Measurements from ENCODE around the gene CRTC1. TPM values are rescaled to one million over a fixed set of nuclear protein-coding genes. Genes with fewer than 3 reads are reported as not detected.

CRTC1 gene
- total RNA-seq, 1 donor from 2014 or later, result 3.2 TPM

DNA sequence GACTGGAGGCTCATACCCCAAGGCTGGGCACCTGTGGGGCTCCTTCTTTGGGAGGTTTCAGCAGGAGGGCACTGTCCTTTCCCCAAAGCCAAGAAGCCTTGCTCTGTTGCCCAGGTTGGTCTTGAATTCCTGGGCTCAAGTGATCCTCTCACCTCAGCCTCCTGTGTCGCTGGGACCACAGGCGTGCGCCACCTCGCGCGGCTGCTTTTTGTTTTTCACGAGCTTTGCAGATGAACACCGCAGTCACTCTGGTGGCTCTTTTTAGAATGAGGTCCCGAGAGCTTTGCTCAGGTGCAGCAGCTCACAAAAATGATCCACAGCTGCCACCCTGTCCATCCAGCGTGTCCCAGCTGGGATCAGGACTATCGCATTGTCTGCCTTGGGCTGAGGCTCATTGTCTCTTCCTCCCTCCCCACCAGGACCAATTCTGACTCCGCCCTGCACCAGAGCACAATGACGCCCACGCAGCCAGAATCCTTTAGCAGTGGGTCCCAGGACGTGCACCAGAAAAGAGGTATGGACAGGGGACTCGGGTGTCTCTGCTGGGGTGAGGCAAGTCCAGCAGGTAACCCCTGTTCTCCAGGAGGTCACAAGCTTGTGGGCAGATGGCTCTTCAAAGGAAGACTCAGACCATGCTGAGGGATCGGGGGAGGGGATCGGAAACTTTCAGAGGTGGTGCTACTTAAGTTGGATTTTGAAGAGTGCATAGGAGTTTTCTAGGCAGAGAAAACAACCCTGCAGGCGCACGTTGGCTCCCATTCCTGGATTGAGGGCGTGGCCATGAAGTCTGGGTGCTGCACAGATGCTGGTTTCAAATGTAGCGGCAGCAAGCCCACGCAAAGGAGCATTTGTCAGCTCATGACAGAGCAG lies 66.1 kb downstream of the CRTC1 start:
- DNase-seq, result no peak

DNA sequence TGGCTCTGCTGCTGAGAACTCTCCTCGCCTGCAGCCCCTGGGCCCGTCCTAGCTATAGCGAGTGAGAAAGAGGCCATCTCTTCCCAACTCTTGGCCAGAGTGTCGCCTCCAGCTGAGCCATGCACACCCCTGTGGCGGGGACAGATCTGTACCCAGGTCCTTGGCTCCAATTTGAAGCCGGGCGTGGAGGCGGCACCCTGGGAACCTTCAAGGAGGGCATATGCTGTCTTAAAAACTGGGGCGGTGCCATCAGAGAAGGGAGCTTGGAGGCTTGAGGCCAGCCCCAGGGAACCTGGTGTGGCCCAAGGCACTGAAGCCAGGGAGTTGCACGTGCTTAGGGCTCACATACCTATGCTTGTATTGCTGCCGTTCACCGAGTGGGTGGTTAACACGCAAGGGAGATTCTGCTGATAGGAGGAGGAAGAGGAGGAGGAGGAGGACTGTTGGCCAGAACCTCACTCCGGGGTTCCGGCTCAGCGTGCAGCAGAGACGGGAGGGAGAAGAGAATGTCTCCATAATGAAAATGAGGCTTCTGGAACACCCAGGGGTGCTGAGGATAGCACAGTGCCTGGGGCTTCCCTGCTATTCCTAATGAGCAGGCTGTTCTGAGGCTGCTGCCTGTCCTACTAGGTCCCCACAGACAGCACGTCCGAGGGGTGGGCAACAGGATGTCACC lies 67.0 kb downstream of the CRTC1 start:
- DNase-seq, result no peak

DNA sequence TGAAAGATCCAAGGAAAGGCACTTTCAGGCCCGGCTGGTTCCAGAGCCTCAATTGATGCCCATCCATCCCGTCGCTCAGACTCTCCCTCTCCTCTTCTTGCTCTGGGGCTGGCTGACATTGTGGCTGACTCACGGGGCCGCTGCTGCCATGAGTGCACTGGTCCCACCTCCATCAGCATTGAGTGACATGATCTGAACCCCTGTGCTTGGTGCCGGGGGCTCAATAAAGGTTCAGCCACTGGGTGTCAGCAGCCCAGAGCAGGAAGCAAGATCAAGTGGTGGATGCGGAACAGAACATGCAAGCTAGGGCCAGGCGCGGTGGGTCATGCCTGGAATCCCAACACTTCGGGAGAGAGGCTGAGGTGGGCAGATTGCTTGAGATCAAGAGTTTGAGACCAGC lies 68.1 kb downstream of the CRTC1 start:
- no peak for DNase-seq

DNA sequence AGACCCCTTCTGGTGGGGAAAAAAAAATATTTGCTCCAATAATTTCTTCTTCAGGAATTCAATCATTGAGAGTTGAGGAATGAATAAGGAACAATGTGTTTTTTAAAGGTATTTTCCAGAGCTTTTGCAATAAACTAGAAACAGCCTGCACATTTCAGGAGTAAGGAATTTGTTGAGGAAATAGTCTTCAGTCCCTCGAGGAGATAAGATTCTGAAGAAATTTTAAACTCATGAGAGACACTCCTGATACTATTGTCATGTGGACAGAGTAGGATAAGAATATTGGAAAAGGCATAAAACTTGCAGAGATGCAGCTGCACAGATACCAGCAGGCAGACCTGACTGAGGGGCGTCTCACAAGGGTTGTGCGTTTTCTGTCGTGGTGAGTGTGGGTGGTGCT lies 71.0 kb downstream of the CRTC1 start:
- no peak for DNase-seq

DNA sequence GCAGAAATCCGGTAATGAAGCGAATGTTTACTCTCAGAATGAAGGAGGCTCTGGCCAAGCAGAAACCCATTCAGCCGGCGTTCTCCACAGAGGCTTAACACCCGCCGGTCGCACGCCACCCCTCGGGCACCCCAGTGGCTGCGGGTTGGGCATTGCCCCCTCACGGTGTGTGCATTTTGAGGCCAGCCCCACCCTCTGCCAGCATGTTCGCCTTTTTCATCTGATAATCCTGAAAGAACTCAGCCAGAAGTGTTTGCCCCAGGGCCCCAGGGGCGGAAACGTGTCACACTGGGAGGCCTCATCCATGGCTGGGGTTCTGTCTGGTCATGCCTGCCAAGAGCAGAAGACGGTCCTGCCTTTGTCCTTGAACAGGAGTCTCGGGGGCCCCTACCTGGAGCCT lies 73.4 kb downstream of the CRTC1 start:
- peak; percentile 12 for DNase-seq

DNA sequence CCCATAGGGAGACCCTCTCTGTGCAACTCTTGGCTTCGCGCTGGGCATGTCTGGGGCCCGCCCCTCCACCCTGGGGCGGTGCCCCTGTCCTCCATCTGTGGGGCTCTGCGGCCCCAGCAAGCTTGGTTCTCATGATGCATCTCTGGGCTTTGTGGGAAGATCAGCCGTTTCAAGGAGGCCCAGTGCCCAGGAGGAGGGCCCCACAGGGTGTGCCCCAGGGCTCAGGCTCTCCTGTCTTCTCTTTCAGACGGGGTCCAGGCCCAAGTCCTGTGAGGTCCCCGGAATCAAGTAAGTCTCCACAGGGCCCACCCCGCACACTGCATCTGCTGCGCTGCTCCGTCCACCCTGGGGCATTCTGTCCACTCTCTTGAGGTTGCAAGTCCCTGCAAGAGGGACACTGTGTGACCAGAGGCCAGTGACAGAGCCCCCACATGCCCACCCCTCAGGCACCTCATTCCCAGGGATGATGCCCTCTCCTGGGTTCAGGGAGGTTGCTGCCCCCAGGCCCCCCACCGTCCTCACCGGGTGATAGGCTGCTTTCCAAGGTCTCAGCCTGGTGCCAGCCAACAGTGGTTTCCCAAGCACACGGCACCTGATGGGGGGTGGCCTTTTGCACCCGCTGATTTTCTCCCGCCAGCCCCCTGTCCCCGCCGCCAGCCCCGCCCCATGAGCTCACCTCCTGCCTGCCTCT lies 76.0 kb downstream of the CRTC1 start:
- DNase-seq, result no peak

DNA sequence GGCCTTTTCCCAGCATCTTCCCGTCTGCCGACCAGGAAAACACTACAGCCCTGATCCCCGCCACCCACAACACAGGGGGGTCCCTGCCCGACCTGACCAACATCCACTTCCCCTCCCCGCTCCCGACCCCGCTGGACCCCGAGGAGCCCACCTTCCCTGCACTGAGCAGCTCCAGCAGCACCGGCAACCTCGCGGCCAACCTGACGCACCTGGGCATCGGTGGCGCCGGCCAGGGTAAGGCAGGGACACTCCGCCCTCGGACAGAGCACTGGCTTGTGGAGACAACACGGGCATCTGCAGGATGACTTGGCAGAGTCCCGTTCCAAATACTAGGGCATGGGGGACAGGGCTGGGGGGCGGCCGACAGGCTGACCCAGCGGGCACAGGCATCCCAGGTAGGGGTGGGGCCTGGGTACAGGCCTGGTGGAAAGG lies 76.5 kb downstream of the CRTC1 start:
- no peak for DNase-seq

DNA sequence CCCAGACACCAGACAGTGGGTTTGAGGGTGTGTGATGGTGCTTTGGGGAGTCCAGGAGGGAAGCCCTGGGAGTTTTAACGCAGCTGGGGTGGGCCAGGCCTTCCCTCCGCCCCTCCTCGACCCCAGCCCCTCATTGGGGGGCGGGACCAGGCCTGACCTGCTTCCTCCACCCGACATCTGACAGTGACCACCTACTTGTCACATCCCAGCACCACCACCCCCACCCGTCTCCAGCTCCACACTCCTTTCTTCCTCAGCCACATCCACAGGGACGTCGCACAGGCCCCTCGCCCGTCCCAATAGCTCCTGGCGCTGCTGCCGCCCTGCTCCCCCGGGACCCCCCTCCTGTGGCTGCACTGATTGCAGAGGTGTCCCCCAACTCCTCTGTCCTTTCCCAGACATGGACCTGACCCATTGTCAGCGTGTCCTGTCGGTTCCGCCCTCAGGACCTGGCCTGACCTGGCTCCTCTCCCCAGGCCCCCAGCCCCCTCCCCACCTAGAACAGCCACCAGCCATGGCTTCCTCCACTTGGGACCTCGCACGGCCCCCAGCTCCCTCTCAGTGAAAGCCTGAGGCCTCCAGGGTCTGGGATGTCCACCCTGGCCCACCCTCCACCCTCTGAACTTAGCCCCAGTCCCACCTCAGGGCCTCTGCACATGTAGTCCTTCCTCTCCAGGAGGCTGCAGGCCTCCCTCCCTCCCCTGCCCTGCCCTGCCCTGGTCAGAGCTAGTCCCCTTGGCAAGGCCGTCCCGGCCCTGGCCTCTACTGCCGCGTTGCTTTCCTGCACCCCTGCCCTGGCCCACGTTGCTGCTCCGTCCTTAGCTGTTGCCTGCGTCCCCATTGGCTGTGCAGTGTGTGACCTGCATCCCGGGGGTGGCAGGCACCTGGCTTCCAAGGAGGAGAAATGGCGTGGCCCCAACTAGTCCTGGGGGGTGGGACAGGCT lies 77.2 kb downstream of the CRTC1 start:
- no peak for DNase-seq

DNA sequence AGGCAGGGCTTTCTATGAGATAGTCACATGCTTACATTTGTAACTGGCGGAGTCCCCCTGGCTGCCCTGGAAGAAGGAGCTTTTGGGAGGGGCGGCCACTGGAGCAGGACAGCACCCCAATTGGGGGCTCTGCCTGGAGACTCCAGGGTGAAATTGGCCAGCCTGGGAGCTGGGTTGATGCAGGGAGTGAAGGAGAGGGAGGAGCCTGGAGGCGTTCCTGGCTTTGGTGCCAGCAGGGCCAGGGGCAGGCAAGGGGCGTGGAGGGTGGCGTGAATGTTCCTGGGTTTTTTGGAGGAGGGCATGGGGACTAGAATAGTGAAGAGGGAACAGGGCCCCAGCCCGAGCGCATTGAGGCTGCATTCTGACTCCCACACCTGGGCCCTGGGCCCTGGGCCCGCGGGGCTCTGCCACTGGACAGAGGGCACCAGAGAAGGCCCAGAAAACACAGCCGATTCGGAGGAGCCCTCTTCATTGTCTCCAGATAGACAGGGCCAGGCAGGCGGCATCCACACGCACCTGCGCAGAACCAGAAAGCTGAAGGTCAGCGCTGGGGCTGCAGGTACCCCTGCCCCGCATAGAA lies 78.1 kb downstream of the CRTC1 start:
- no peak for DNase-seq

DNA sequence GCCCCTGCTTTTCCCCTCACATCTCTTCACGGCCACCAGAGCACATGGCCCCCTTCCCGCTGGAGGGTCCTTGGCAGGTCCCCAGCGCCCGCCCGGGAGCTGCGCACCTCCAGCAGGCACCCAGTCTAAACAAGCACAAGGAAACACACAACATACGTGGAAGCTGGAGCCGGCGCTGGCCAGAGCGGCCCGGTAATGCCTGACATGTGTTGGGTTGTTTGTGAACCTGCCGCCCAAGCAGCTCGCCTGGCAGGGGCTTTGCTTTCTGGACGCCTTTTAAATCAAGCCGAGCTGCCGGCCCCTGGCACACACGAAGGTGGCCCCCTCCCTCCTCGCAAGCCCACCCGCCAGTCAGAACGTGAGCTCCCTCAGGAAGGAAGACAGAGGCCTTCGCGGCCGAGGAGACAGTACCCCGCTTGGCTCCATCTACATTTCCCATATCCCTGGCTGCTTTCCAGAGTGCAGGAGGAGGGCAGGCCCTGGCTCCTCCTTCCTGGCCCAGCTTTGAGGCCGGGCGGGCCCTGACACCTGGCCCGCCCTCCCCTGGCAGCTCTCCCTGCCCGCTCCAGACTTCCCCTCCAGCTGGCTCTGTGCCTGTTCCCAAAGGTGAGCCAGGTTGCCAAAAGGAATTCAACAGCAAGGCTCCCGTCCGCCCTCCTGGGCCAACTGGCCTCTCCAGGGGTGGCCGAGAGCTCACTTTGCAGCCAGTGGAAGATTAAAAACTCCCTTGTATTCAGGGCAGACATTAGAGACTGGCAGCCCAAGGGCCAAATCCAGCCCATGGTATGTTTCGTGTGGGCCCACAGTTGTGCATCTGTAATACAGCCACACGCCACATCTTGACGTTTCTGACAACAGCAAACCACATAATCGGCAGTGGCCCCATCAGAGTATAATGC lies 78.9 kb downstream of the CRTC1 start:
- DNase-seq, result peak; percentile 44

DNA sequence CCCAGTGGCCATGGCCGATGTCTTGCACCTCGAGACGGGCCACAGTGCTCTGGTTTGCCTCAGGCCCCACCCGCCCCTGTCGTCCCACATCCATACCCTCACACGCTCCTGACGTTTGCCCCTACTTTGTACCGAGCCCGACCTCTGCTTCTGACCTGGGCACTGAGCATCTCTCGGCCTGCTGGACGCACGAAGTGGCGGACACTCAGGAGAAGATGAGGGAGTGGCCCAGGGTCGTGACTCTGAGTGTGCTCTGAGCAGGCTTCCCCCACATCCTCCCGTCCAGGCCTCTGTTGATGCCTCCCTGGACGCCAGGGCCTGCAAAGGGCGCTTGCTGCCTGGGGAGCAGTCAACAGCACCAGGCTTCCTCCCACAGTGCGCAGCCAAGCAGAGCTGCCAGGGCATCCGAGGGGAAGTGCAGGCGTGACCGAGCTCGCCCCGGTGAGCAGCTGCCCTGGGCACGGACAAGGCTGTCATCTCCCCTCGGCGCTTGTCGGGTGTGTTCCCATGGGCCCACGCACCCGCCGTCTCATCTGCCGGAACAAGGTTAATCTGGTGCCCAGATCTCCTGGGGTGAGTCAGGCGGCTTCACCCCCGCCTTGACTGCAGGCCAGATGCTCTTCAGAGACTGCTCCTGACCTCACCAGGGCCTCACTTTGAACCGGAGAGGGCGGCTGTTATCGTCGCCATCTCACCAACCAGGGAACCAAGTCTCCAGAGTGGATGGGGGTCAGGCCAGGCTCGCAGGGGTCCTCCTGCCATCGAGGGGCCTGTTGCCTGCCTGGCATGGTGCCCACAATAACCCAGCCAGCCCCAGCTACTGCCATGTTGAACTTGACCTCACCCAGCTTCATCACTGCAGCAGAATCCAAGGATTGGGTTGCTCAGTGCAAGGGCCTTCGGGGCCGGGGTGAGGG lies 80.5 kb downstream of the CRTC1 start:
- no peak for DNase-seq

DNA sequence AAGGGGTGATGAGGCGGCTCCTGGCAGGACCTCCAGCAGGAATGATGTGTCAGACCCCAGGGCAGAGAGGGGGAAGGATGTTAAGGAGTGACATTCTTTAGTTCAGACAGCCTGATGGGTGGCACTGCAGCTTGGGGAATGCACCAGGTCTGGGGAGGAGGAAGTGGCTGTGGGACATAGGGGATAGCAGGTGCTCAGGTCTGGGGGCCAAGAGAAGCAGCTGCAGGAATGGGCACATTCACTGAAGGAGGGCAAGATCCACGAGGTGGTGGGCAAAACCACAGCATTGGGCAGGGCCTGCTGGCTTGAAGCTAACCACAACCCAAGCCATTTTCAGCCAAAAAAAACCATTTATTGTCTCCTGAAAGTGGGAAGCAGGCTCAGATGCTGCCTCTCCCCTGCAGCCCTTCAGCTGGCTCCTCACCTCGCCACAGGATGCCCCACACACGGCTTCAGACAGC lies 81.1 kb downstream of the CRTC1 start:
- DNase-seq, result no peak

DNA sequence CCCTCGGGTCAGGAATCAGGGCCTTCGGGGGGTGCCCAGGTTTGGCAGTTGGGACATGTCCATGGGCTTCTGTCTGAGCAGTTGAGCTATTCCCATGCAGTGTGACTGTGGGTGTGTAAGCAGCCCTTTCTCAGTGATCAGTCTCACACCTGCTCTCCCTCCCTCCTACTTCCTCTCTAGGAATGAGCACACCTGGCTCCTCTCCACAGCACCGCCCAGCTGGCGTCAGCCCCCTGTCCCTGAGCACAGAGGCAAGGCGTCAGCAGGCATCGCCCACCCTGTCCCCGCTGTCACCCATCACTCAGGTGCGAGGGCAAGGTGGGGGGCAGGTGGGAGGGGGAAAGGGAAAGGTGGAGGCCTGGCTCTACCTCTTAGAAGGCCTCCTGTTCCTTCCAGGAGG lies 81.7 kb downstream of the CRTC1 start:
- DNase-seq, result no peak

DNA sequence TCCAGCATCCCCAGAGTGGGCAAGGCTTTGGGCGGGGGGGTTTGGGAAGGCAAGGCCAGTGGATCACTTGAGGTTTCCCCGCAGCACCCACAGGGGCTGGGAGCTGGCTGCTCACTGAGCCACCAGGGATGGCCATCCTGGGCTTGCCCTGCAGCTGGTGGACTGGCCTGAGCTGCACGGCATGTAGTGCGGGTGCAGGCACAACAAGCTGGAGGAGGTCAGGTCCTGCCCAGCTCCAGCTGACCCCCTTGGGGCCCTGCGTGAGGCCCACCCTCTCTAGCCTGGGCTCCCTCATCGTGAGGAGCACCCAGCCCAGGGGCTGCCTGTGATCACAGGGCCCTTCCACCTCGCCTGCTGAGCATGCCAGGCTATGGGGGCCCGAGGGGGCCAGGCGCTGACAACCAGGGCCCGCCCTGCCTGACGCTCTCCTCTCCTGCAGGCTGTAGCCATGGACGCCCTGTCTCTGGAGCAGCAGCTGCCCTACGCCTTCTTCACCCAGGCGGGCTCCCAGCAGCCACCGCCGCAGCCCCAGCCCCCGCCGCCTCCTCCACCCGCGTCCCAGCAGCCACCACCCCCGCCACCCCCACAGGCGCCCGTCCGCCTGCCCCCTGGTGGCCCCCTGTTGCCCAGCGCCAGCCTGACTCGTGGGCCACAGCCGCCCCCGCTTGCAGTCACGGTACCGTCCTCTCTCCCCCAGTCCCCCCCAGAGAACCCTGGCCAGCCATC lies 84.7 kb downstream of the CRTC1 start:
- no peak for DNase-seq

DNA sequence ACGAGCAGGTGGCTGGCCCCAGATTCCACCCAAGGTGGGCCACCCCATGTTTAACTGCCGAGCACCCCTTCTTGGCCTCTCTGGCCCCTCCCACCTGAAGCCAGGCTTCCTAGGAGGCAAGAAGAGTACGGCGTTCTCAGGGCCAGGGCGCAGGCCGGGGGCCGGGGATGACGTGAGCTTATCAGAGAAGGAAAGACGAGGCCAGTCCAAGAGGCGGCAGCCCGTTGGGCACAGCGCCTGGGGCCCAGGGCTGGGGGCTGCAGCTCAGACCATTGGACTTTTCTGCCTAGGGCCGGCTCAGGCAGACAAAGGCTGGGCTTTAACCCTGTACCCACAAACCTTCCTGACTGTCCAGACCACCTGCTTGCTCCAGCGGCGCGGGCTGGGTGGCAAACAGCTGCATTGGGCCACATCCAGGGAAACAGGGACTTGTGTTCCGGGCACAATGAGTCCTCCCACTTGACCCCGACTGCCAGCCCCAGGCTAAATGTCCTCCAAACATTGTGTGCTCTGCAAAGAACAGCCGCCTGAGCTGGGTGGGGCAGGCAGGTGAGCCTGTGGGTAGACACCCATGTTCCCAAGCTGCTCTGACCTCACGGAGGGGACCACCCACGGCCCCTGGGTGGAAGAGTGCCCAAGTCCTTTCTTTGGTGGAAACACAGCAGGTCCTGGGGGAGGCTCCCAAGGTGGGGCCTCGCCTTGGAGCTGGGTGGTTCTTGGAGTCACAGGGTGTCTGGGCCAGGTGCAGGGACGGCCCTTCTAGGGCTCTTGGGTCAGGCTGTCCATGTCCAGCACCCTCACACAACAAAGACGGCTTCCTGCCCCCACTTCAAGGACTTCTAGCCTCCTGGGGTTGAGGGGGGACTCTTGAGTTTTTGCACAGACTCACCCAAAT lies 85.8 kb downstream of the CRTC1 start:
- no peak for DNase-seq

DNA sequence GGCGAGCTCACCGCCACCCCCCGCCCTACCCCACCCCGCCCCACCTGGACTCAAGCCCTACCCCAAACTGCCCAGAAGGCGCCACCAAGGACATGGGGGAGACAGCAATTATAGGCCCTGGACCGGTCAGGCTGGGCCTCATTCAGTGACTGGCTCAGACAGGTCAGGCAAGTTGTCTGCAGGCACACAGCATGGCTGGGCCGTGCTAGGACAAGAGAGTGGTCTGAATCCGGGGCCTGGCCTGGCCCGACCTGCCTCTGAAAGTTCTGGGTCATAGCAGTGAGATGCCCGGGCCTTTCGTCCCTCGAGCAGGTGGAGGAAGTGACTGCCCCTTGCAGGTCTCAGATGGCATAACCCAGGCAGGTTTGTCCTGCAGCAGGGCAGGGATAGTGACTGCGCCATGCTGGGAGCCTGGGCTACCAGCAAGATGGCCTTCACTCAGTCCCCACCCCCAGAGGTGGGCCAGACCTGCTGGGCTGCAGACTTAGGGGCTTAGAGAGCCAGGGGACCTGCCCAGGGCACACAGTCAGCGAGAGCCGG lies 86.6 kb downstream of the CRTC1 start:
- no peak for DNase-seq

DNA sequence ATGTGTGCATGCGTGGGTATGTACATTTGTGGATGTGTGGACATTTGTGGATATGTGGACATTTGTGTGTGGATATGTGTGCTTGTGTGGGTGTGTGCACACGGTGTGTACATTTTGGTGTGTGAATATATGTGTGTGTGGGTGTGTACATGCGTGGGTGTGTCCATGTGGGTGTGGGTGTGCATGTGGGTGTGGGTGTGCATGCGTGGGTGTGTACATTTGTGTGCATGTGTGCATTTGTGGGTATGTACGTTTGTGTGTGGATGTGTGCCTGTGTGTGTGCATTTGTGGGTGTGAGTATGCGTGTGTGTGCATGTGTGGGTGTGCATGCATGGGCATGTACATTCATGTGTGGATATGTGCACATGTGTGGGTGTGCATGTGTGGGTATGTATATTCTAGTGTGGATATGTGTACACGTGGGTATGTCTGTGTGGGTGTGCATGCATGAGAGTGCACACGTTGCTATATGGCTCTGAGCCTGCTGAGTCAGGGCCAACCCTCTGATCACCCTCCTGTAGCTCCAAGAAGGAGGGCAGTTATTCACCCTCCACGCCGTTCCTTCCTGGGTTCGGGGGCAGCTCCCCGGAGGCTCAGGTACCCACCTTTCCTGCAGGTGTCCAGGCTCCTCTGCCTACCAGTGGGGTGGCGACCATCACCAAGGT lies 87.3 kb downstream of the CRTC1 start:
- no peak for DNase-seq

Measured in skin of body (tissue), 2 donors.